A549 (cell line): ENCODE data around the gene MTPN. TPM values are rescaled to one million over a fixed set of nuclear protein-coding genes. Genes with fewer than 3 reads are reported as not detected.

ENCODE experiments used
- ATAC-seq, 2 experiments: fragments of 200-7000 bp in 1 of 2; fragments of >200 bp in 1 of 2; cut with Nextera tagmentation in 1 of 2; cut with Tn5 transposase in 1 of 2; 3 replicates each; pipeline versions ENCODE4 v1.8.0 to v1.9.1; 2018 to 2020; ENCODE audit warnings: mild to moderate bottlenecking in 1 of 2, moderate library complexity in 1 of 2
- CTCF ChIA-PET: fragments of 300-600 bp; sonication (Branson Sonifier 250); formaldehyde crosslinking; extraction: SDS; loops from one replicate; lab custom pipeline; 2021; ENCODE audit warnings: antibody characterized with exemption, inconsistent platforms; lab: Yijun Ruan, JAX
- POLR2A ChIA-PET: fragments of 350-600 bp; formaldehyde crosslinking; extraction: SDS; loops from one replicate; lab custom pipeline; 2021; ENCODE audit warnings: antibody characterized with exemption, inconsistent platforms; lab: Yijun Ruan, JAX
- DNase-seq, 2 experiments: peaks; one replicate each; pipeline versions ENCODE4 v3.0.0 to v3.0.0-alpha.2; 2011 to 2016; ENCODE audit warnings: low read depth in 1 of 2, low spot score in 1 of 2
- FAIRE-seq: peaks from 2 replicates; lab custom pipeline; 2011; peaks lifted over from hg19 to GRCh38; lab: Jason Lieb, UNC
- H3K27ac ChIP-seq, 2 experiments: fragments of >200 bp; sonication (Bioruptor Twin); formaldehyde crosslinking; 3 replicates each; pipeline ENCODE4 v1.5.1; 2016 to 2017
- H3K4me1 ChIP-seq: fragments of >200 bp; sonication (Bioruptor Twin); formaldehyde crosslinking; 3 replicates; pipeline ENCODE4 v1.6.1; 2016
- H3K4me2 ChIP-seq: fragments of >200 bp; sonication (Bioruptor Twin); formaldehyde crosslinking; 3 replicates; pipeline ENCODE4 v1.6.1; 2016
- H3K4me3 ChIP-seq: fragments of >200 bp; sonication (Bioruptor Twin); formaldehyde crosslinking; 3 replicates; pipeline ENCODE4 v1.5.1; 2016
- H3K9me3 ChIP-seq: fragments of >200 bp; sonication (Bioruptor Twin); formaldehyde crosslinking; 3 replicates; pipeline ENCODE4 v1.6.1; 2016
- FOSL2 ChIP-seq, 2 experiments: fragments of 450-650 bp in 1 of 2; fragments of >200 bp in 1 of 2; sonication (Bioruptor Twin) in 1 of 2; formaldehyde crosslinking; IDR thresholded peaks; 2 replicates each; pipeline versions ENCODE4 v1.5.0 to v1.6.1; 2016 to 2020; ENCODE audit warnings: mild to moderate bottlenecking in 1 of 2, moderate library complexity in 1 of 2
- GATA3 ChIP-seq: IDR thresholded peaks from 2 replicates; pipeline ENCODE4 v1.6.1; 2012; ENCODE audit warnings: borderline replicate concordance
- HDAC2 ChIP-seq: fragments of 200-600 bp; sonication (generic); IDR thresholded peaks from 2 replicates; pipeline ENCODE4 v1.6.1; 2016
- HOXA7 ChIP-seq: fragments of 250-450 bp; sonication (Bioruptor Pico); IDR thresholded peaks from 2 replicates; pipeline ENCODE4 v1.5.0; 2020; ENCODE audit warnings: mild to moderate bottlenecking, moderate library complexity
- KDM1A ChIP-seq: fragments of 200-600 bp; sonication (generic); IDR thresholded peaks from 2 replicates; pipeline ENCODE4 v1.6.1; 2016; ENCODE audit warnings: low read depth, mild to moderate bottlenecking
- MYC ChIP-seq: IDR thresholded peaks from 2 replicates; pipeline ENCODE4 v1.6.1; 2012; ENCODE audit warnings: mild to moderate bottlenecking, inconsistent platforms, low read length, improper control_type of control experiment, borderline replicate concordance
- RNF2 ChIP-seq: fragments of 200-600 bp; sonication (generic); IDR thresholded peaks from 2 replicates; pipeline ENCODE4 v1.6.1; 2016; ENCODE audit warnings: low read depth, mild to moderate bottlenecking, antibody characterized with exemption, moderate library complexity, borderline replicate concordance
- TP53 ChIP-seq: fragments of 250-450 bp; sonication (Bioruptor Pico); IDR thresholded peaks from 2 replicates; pipeline ENCODE4 v1.5.0; 2021; ENCODE audit warnings: mild to moderate bottlenecking, moderate library complexity
- ZC3H11A ChIP-seq: fragments of 450-650 bp; IDR thresholded peaks from 2 replicates; pipeline ENCODE4 v1.6.1; 2014; ENCODE audit warnings: antibody characterized with exemption, mild to moderate bottlenecking
- WGBS: methylation state at CpG from one replicate; pipeline ENCODE4 v1.1.6; 2017; ENCODE audit errors: missing lambda C conversion rate; 5-methylcytosine and 5-hydroxymethylcytosine counted together
- polyA plus RNA-seq, 4 experiments: library from polyadenylated mRNA; depleted of rRNA in 3 of 4; stranded (reverse); fragments of >200 nt; fragmentation: RNase III in 1 of 4; extraction: RNeasy Plus Mini Kit Qiagen cat#74134 plus additional on column Dnase treatment in 1 of 4; gene quantifications; 2 replicates in 3 of 4; 3 replicates in 1 of 4; pipeline ENCODE4 v1.2.3, GENCODE V29; 2011 to 2017
- TF ChIP-seq, protein P1 (sequence below): IDR thresholded peaks from 2 replicates; pipeline ENCODE4 v1.6.1; 2012
- TF ChIP-seq, protein P2 (sequence below): fragments of >200 bp; sonication (Bioruptor Twin); formaldehyde crosslinking; IDR thresholded peaks from 2 replicates; pipeline ENCODE4 v1.6.1; 2016
- TF ChIP-seq, protein P3 (sequence below): fragments of 250-450 bp; sonication (Bioruptor Pico); IDR thresholded peaks from 2 replicates; pipeline ENCODE4 v1.5.0; 2020; ENCODE audit warnings: low read depth, mild to moderate bottlenecking, moderate library complexity
- TF ChIP-seq, protein P4 (sequence below): fragments of >200 bp; sonication (Bioruptor Twin); formaldehyde crosslinking; IDR thresholded peaks from 3 replicates; pipeline ENCODE4 v1.6.1; 2016
- TF ChIP-seq, protein P5 (sequence below): fragments of 150-350 bp; IDR thresholded peaks from 2 replicates; pipeline ENCODE4 v1.6.1; 2014; ENCODE audit warnings: low read depth, mild to moderate bottlenecking, low read length

Gene MTPN
- polyA plus RNA-seq, 2 of the 4 experiments (the other 2 are of a cell fraction) = 147 to 206 TPM

DNA sequence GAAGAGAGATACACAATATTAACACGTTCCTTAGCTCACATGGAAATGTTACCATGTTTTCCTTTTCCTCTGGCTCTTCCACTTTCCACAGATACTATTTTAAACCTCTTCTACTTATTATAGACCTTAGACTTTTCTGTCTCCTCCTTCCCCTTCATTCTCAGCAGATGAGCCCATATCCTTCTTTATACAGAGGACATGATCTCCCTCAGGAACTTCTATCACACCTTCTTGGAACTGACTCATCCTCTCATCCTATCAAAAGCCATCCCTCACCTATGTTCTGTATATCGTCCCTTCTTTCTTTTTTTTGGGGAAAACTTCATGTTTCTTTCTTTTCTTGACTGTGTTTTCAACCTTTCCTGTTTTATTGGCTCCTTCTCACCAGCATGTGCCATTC, 20.8 kb downstream of the MTPN start:
- no peak for ATAC-seq
- TF ChIP-seq MYC = no peak
- TF ChIP-seq RNF2 = no peak
- TF ChIP-seq HDAC2 = no peak
- TF ChIP-seq, protein P1, sequence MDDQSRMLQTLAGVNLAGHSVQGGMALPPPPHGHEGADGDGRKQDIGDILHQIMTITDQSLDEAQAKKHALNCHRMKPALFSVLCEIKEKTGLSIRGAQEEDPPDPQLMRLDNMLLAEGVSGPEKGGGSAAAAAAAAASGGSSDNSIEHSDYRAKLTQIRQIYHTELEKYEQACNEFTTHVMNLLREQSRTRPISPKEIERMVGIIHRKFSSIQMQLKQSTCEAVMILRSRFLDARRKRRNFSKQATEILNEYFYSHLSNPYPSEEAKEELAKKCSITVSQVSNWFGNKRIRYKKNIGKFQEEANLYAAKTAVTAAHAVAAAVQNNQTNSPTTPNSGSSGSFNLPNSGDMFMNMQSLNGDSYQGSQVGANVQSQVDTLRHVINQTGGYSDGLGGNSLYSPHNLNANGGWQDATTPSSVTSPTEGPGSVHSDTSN = no peak
- TF ChIP-seq ZC3H11A = no peak
- TF ChIP-seq KDM1A = no peak
- no peak for TF ChIP-seq GATA3
- no peak for TF ChIP-seq TP53 (CRISPR knock-in tag)
- no peak for TF ChIP-seq HOXA7 (CRISPR knock-in tag)
- DNase-seq = no peak
- Histone ChIP-seq H3K4me2 (no peak overlapping the region), H3K9me3 (no peaks in the 10 kb centered on the region), H3K4me1 (peaks cover 9% of the 10 kb centered on the region; the same call in 2 of the 3 replicates), H3K27ac (no peak overlapping the region), H3K4me3 (no peak overlapping the region)
- no peak for FAIRE-seq
- POLR2A ChIA-PET = no interaction called here
- CTCF ChIA-PET = interaction anchor here (1.5 kb wide), 1 partner anchor 10 kb away, joined by 7 read pairs; no protein-coding TSS in a partner anchor
- WGBS = 90% methylated on average over 2 of the region's 2 CpGs

DNA sequence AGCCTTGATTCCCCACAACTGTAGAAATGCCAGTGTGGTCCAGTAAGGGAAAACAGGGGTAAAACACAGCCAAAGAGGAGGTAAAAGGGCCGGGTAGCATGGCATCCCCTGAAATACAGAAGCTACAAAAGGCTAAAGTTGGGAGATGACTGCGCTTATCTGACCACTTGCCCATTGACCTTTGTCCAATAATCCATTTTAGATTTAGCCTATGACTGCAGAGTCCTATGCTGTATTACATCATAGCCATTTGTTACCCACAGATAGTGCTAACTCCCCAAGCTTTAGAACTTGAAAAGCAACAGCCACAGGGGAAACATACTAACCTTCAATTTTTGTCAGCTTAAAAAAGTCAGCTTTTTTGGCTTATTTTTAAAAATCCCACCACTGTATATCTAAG, 26.2 kb downstream of the MTPN start:
- no peak for FAIRE-seq
- 85% methylated on average over 2 of the region's 2 CpGs for WGBS
- TF ChIP-seq, protein P2, sequence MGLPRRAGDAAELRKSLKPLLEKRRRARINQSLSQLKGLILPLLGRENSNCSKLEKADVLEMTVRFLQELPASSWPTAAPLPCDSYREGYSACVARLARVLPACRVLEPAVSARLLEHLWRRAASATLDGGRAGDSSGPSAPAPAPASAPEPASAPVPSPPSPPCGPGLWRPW = no peak
- TF ChIP-seq FOSL2 (IDR thresholded peaks at IDR 0.05) (no peak), FOSL2 (CRISPR knock-in tag; IDR thresholded peaks at IDR 0.05) (no peak), RNF2 (no peak)
- TF ChIP-seq, protein P1 = no peak
- TF ChIP-seq, protein P3, sequence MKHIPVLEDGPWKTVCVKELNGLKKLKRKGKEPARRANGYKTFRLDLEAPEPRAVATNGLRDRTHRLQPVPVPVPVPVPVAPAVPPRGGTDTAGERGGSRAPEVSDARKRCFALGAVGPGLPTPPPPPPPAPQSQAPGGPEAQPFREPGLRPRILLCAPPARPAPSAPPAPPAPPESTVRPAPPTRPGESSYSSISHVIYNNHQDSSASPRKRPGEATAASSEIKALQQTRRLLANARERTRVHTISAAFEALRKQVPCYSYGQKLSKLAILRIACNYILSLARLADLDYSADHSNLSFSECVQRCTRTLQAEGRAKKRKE (CRISPR knock-in tag) = no peak
- TF ChIP-seq, protein P4, sequence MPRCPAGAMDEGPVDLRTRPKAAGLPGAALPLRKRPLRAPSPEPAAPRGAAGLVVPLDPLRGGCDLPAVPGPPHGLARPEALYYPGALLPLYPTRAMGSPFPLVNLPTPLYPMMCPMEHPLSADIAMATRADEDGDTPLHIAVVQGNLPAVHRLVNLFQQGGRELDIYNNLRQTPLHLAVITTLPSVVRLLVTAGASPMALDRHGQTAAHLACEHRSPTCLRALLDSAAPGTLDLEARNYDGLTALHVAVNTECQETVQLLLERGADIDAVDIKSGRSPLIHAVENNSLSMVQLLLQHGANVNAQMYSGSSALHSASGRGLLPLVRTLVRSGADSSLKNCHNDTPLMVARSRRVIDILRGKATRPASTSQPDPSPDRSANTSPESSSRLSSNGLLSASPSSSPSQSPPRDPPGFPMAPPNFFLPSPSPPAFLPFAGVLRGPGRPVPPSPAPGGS = no peak
- TF ChIP-seq, all 56 proteins: peak for 0
- DNase-seq = no peak
- POLR2A ChIA-PET = no interaction called here
- Histone ChIP-seq H3K4me2 (no peak overlapping the region), H3K27ac (no peak overlapping the region), H3K9me3 (no peaks in the 10 kb centered on the region), H3K4me1 (0 out of 3 replicates have a peak, but pooled peaks cover 4% of the 10 kb centered on the region), H3K4me3 (no peak overlapping the region)
- ATAC-seq = no peak
- CTCF ChIA-PET = interaction anchor here (0.9 to 1.6 kb wide), 5 partner anchors 13 to 150 kb away, joined by 3 to 7 read pairs (median 3); no protein-coding TSS in a partner anchor

DNA sequence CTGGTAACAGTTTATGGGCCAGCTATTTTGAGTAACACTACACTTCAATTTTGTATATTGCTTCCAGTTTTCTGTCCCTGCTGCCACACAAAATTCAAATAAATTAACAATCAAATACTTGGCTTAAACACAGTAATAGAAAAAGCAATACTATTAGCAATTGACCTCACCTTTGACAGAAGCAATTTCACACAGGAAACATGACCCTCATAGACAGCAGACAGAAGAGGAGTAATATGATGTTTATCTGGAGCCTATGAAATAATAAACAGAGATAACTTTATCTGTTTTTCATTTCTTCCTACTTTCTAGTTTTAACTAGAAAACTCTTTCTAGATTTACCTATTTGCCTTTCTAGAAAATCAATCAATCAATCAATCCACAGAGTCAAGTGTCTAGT, 26.7 kb downstream of the MTPN start:
- ChIA-PET CTCF (interaction anchor here (0.9 to 1.6 kb wide), 5 partner anchors 13 to 149 kb away, joined by 3 to 7 read pairs (median 3); no protein-coding TSS in a partner anchor), POLR2A (no interaction called here)
- no peak for FAIRE-seq
- DNase-seq = no peak
- no peak for ATAC-seq
- Histone ChIP-seq H3K4me2 (no peak overlapping the region), H3K4me3 (no peak overlapping the region), H3K9me3 (no peaks in the 10 kb centered on the region), H3K27ac (no peak overlapping the region), H3K4me1 (0 out of 3 replicates have a peak, but pooled peaks cover 4% of the 10 kb centered on the region)
- TF ChIP-seq, protein P5, sequence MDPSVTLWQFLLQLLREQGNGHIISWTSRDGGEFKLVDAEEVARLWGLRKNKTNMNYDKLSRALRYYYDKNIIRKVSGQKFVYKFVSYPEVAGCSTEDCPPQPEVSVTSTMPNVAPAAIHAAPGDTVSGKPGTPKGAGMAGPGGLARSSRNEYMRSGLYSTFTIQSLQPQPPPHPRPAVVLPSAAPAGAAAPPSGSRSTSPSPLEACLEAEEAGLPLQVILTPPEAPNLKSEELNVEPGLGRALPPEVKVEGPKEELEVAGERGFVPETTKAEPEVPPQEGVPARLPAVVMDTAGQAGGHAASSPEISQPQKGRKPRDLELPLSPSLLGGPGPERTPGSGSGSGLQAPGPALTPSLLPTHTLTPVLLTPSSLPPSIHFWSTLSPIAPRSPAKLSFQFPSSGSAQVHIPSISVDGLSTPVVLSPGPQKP = no peak
